ENCODE measurements around the gene MRC1.

- no peak for TF ChIP-seq CTCF (IDR thresholded peaks at IDR 0.05; ENCODE audit: insufficient read depth, low read length)
- no peak for TF ChIP-seq SPI1 (IDR thresholded peaks at IDR 0.05; ENCODE audit: borderline replicate concordance, low read depth)
Observed at GRCh38 chr10:17842641-17843040, 33.5 kb downstream of the MRC1 start.
